NCI-H446 (cell line): Measurements from ENCODE around the gene CYP26C1.

Source experiments
- DNase-seq, 2 experiments: peaks; one replicate each; lab custom pipeline; 2025; lab: John Stamatoyannopoulos, UW

Gene CYP26C1

DNA sequence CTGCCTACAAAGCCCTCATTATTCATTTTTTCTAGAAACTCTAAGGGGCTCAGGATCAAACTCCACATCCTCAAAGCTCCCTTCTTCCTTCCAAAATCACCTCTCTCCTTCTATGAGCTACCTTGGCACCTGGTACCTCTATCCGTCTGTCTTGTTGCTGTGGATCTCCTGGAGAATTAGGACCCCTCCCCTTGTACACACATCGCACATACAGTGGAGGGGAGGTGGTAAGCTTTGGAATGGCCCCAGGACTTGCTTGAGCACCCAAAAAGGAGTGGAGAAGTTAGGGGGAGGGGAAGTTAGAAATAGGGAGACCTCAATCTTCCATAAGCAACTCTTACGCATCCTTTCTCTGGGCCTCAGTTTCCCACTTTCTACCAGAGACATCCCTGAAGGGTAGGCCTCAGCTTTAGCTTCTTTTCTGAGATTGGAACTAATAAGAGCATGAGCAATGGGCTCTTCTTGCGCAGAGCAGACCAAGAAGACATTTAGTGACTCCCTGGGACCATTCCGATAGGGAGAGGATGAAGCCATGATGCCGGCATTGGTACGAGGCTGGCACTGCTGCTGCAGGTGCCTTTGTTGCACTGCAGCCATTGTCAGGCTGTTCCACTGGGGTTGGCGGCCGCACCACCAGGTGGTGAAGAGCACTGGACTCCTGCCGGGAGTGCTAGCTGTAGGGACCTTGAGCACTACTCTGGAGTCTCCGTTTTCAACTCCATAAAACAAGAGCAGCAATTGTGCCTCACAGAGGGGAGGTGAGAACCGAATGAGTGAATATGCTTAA lies 4.5 kb downstream of the CYP26C1 start:
- no peak for DNase-seq

DNA sequence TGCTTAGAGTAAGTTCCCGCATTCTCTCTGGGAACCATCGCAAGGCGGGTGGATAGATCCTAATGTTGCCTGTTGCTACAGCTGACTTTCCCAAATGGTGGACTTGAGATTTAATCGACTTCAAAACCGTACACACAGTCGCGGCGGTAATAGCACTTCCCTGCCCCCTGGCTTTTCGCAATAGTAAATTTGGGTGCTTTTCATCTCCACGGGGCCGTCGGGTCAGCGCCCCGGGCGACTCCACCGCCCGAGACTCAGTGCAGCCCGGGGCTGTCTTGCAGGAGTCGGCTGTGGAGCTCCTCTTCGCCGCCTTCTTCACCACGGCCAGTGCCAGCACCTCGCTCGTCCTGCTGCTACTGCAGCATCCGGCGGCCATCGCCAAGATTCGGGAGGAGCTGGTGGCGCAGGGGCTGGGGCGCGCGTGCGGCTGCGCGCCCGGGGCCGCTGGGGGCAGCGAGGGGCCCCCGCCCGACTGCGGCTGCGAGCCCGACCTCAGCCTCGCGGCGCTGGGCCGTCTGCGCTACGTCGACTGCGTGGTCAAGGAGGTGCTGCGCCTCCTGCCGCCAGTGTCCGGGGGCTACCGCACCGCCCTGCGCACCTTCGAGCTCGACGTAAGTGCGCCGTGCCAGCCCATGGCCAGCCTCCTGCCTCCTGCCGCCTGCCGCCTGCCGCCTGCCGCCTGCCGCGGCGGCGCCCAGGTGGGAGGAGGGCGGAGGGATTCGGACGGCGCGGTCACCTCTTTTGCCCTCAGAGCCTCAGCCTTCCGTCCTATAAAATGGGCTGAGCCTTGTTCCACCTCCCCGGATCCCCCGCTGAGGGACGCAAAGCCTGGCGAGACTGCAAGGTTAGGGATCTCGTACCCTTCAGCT lies 5.3 kb downstream of the CYP26C1 start:
- no peak for DNase-seq

DNA sequence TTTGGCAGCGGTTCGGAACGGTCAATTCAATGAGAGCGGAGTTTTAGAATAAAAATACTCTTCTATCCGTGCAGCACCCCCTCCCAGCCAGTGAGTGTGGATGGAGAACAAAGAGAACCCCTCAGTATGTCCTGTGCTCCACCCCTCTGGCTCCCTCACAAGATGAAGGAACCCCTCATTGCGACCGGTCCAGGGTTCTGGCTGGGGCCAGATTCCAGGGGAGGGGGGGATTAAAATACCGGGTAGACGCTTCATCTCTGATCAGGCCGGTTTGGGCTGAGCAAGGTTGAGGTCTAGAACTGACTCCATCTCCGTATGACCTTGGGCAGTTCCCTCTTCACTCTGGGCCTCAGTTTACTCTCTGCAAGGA lies 5.9 kb downstream of the CYP26C1 start:
- DNase-seq, result no peak

DNA sequence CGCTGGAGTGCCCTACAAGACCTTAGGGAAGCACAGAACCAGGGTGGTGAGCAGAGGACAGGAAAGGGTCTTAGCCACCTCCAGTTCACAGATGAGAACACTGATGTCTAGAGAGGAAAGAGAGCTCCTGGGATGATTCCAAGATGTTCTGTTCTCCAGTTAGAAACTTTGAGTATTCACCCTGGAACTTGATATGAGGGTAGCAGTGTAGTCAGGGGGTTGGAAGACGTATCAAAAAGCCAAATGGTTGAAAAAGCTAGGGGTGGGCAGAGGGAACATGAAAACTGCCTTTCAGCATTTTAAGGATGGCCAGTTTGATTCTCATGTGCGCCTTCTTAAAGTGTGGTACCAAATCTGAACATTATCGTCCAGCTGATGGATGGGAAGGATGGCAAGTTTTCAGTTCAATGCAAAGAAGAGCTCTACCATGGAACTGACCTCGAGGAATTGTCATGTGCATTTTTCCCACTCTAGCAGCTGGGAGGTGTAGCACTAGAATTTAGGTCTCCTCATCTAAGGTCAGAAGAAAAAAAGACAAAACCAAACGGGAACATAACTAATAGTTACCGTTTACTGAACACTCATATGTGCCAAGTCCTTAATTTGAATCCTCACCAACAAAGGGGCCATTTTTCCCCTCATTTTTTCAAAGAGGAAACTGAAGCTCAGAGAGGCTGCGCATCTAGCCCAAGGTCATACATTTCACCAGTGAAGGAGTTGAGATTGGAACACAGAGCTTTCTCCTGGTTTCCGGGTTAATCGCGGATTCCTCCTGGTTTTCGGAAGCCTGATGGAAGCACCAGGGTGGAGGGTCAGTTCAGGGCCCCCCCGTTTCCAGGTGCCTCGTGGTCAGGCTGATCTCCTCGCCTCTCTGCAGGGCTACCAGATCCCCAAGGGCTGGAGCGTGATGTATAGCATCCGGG lies 7.1 kb downstream of the CYP26C1 start:
- no peak for DNase-seq

DNA sequence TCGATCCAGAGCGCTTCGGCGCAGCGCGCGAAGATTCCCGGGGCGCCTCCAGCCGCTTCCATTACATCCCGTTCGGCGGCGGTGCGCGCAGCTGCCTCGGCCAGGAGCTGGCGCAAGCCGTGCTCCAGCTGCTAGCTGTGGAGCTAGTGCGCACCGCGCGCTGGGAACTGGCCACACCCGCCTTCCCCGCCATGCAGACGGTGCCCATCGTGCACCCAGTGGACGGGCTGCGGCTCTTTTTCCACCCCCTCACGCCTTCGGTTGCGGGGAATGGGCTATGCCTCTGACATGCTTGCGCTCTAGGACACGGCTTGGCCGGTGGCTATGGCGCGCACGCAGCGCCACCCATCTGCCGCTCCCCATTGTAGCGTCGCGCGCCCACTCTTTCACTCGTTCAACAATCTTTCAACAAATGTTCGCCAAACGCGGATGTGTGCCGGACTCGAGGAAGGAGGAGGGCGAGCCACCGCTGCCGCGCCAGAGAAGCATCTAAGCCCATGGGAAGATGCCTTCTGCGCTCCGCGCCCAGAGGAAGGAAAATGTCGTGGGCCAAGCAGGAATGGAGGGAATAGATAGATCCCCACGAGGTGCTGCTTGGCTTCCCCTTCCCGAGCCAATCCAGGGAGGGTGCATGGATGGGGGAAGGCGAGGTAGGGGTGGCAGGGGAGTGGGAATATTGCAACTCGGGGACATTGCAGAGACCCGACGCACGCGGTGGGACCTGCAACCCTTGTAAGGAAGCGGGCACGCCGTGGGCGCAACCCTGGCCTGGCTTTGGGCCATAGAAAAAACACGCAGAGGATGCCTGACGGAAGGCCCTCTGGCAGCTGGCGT lies 8.0 kb downstream of the CYP26C1 start:
- DNase-seq, result no peak

DNA sequence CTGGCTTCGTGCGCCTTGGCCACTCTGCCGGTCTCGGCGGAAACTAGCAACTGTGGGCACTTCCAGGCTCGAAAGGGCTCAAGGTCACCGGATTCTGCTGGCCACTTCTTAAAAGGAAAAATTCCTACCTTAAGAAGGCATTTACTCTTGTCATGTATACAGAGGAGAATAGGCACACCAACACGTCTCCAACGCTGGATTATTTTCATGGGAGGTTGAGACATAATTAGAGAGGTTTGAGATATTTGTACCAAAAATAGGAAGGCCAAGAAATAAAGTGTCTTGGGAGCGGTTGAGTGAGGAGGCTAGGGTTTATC lies 8.6 kb downstream of the CYP26C1 start:
- DNase-seq, result no peak

DNA sequence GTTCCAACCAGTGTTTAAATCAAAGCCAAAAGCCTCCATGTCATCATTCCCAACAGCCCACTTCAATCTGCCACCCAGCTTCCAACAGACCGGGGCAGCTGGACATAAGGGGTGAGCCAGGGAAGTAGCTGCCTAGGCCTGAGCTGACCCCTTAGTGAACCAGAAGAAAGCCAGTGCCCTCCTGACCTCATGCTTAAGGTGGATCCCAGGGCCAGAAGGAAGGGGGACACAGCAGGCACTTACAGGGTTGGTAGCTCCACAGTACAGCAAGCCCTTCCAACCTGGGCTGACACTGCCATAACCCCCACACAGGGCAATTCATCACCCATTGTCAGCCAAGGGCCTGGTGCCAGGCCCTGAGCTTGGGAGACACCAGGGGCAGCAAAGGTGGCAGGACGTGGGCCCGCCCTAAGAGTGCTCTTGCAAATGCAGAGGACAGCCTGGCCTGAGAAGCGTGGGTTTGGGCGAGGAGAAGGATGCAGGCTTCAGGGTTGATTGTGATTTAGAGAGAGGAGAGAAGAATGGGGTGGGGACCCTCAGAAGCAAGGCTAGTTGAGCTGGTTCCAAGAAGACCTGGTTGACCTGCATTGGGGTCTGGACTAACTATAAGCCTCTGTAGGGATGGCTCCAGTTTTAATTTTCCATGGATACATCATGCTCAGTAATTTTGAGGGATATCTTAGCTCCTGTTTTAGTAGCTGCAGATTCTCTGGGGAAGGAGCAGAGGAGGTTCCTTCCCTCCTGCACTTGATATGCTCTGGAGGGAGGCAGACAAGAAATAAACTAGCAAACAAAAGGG lies 10.0 kb downstream of the CYP26C1 start:
- no peak for DNase-seq

DNA sequence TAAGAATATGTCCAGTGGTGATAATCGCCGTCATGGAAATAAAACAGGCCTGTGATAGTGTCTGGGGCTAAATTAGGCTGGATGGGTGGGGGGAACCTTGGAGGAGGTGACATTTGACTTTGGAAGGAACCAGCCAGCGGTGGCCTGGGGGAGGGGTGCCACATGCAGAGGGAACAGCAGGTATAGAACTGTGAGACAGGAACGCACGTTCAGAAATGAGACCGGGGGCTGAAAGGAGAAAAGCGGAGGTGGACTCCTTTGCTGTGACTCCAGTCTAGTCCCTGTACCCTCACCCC lies 10.5 kb downstream of the CYP26C1 start:
- no peak for DNase-seq

DNA sequence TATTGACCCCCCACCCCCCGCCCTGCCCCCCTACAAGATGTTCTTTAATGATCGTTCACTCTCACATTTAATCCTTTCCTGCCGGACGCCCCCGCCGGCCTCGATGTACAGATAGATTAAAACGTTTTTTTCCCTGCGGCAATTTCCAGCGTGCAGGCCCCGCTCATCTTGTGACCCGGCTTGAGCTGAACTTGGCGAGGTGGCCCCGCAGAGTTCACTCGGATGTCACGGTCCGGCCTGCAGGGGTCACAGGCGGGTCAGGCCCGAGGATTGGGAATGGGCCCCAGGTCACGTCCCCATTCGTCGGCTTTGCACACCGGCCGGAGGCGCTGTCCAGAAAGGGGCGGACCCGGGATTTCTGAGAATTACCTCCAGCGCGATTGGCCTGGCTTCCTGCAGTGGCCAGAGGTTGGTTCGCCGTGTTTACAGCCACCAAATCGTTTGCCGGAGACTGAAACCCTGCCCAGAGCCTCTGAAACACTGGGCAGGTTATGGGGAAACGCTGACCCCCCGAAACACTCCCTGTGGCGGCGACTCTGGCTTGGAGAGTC lies 11.2 kb downstream of the CYP26C1 start:
- no peak for DNase-seq

DNA sequence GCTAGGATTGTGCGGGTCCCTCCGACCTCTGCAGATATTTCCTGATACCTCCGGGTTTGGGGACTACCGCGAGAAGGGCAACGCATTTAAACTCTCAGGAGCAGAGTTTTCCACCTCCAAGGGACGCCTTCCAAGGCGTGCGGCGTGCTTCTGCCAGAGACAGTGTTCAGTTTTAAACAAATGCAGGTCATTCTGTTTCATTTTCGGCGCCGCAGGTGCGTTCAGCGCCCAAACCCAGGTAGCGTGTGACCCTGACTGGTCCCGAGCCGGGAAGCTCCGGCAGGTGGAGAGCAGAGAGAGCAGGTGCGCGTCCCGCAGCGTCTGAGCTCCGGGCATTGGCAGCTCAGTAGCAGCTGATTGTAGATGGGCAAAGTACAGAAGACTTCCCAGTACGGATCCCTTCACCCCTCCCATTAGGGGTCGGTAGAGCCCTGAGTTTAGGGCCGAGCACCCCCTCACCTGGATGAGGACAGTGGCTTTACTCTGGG lies 11.7 kb downstream of the CYP26C1 start:
- DNase-seq, result no peak

DNA sequence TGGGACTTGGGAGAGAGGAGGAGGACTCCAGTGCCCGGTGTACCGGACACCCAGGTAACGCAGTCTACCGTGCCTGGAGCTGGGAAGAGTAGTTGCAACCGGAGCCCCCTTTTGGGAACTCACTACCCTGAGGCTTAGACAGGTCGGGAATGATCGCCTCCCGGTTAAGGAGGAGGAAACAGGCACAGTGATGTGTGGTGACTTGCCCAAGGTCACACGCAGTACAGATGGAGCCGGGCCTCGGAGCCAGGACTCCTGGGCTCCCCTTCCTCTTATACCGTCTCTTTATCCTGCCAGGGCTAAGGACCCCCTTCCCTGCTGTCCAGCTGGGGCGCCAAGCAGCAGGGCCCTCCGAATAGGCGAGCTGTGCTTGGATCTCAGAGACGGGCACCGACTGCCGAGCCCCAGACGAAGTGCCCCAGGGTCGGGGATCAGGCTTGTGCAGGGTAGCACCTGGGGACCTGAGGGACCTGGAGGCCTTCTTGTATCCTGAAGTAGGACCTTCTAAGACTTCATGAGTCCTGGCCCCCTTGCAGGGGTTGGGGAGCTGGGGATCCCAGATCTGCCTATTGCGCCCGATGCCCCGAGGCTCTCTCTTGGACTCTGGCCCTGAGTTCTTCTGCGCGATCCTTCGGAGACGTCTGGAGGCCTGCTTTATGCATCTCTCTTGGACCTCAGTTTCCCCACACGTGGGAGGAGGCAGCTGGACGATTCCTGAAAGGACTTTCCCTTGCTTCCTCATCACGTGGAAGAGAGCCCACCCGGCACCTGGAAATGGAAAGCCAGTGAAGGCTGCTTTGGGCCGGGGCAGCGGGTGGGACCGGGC lies 12.3 kb downstream of the CYP26C1 start:
- no peak for DNase-seq

DNA sequence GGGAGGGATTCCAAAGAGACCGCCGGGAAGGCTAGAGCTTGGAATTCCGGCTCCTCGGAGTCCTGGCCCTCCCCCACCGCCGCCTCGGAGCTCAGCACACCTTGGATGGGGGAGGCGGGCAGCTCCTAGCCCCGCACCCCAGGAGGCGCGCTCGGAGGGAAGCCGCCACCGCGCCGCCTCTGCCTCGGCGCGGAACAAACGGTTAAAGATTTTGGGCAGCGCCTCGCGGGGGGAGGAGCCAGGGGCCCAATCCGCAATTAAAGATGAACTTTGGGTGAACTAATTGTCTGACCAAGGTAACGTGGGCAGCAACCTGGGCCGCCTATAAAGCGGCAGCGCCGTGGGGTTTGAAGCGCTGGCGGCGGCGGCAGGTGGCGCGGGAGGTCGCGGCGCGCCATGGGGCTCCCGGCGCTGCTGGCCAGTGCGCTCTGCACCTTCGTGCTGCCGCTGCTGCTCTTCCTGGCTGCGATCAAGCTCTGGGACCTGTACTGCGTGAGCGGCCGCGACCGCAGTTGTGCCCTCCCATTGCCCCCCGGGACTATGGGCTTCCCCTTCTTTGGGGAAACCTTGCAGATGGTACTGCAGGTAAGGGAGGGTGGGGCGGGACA lies 13.0 kb downstream of the CYP26C1 start, which contains the start of gene CYP26A1:
Gene CYP26A1 (plus strand): TSS at position 355 of the 608 bp plus-strand sequence. CDS start 42 bp downstream, at position 397.
- DNase-seq, result peak in 1 of 2 experiments; percentile 8

DNA sequence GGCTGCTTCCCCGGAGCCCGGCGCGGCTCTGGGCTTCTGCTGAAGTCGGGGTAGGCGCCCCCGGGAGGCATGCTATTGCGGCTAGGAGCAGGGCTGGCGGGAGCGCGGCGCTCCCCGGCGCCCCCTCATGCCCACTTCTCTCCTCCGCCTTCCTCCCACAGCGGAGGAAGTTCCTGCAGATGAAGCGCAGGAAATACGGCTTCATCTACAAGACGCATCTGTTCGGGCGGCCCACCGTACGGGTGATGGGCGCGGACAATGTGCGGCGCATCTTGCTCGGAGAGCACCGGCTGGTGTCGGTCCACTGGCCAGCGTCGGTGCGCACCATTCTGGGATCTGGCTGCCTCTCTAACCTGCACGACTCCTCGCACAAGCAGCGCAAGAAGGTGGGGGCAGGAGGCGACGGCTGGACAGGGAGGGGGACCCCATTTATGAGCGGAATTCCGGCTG lies 13.6 kb downstream of the CYP26C1 start:
- peak in 1 of 2 experiments; percentile 24 for DNase-seq

DNA sequence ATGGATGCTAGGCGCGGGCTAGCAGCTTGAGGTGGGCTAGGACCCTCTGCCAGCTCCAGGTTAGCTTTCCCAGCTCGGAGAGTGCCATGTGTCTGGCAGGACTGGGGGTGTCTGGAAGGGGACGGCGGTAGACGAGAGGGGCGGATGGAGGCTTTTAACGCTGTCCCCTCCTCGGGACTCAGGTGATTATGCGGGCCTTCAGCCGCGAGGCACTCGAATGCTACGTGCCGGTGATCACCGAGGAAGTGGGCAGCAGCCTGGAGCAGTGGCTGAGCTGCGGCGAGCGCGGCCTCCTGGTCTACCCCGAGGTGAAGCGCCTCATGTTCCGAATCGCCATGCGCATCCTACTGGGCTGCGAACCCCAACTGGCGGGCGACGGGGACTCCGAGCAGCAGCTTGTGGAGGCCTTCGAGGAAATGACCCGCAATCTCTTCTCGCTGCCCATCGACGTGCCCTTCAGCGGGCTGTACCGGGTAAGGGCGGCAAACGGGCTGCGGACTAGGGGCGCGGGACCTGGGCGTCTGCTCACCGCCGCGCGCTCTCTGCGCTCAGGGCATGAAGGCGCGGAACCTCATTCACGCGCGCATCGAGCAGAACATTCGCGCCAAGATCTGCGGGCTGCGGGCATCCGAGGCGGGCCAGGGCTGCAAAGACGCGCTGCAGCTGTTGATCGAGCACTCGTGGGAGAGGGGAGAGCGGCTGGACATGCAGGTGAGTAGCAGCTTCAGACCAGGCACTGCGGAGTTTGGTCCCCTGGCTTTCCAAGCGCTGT lies 14.2 kb downstream of the CYP26C1 start:
- no peak for DNase-seq

DNA sequence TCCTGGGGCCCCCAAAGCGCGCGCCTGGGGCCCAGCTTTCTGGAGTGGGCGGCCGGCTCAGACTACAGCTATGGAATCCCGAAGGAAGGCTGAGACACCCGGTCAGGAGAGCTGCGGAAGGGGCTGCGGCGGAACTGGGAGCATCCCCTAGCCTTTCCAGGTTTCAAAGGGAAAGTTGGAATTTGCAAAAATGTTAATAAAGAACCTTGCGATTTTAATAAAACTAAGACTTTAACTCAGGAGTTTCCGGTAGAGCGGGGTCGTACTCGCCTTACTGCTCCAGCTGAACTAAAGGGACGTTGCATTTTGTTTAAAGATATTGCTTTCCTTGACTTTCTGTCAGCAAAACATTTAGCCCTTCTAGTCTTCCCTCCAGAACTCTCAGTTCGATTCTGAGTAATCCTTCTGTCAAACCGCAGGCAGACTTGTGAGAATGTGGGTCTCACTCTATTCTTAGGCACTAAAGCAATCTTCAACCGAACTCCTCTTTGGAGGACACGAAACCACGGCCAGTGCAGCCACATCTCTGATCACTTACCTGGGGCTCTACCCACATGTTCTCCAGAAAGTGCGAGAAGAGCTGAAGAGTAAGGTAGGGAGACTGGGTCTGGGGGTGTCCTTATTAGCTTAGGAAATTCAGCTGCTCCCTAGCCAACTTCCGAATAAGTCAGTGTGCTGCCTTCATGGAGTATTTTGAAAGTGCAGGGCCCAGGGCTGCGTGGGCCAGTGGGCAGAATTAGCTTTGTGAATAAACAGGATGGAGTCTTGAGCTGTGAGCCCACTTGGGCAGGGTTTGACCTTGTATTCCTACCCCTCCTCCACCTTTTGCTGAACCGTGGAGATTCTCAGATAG lies 15.0 kb downstream of the CYP26C1 start:
- DNase-seq, result no peak

DNA sequence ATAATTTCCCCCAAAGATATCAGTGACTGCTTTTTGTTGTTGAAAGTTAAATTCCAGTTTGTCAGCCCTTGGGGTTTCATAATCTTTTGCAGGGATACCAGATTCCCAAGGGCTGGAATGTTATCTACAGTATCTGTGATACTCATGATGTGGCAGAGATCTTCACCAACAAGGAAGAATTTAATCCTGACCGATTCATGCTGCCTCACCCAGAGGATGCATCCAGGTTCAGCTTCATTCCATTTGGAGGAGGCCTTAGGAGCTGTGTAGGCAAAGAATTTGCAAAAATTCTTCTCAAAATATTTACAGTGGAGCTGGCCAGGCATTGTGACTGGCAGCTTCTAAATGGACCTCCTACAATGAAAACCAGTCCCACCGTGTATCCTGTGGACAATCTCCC lies 16.3 kb downstream of the CYP26C1 start:
- no peak for DNase-seq

DNA sequence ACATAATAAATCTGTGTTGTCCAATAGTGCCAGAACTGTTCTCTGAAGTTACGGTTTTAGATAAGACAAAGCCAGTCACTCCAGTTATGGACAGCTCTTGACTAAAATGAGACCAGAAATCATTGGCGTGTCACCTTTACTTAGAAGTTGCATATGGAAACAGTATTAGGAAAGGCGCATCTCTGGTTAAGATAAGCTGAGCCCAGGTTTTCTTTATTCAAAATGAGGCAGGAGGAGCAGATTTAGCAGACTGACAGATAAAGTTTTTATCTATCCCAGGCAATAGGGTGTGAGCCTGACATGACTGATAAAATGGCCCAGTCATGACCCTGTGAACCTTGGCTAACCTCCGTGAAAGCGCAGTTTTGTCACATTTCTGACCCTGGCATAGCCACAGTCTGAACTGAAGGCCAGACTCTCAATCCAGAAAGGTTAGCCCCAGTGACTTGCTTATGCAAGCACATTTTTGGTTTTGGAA lies 17.3 kb downstream of the CYP26C1 start:
- no peak for DNase-seq
